SK-N-SH (cell line): ENCODE data around the gene EPS8L2. TPM values are rescaled to one million over a fixed set of nuclear protein-coding genes. Genes with fewer than 3 reads are reported as not detected.

ENCODE experiments used
- CTCF ChIA-PET: fragments of 300-600, 350-600 bp; formaldehyde crosslinking; extraction: SDS; loops from one replicate; lab custom pipeline; 2021; lab: Yijun Ruan, JAX
- POLR2A ChIA-PET: fragments of 350-600 bp; sonication (Branson Sonifier 250); formaldehyde crosslinking; extraction: SDS; loops from one replicate; lab custom pipeline; 2020; ENCODE audit warnings: antibody characterized with exemption, inconsistent platforms; lab: Yijun Ruan, JAX
- DNase-seq: peaks from one replicate; pipeline ENCODE4 v3.0.0; 2012
- H2AFZ ChIP-seq: fragments of 200-600 bp; sonication (generic); 2 replicates; pipeline ENCODE4 v1.8.1; 2016; ENCODE audit warnings: antibody characterized with exemption, mild to moderate bottlenecking, low read depth
- H3F3A ChIP-seq: fragments of 200-600 bp; sonication (generic); replicated peaks from 2 replicates; pipeline ENCODE3; 2016; ENCODE audit warnings: antibody characterized with exemption, mild to moderate bottlenecking; ENCODE audit not compliant: insufficient read depth
- H3K27ac ChIP-seq, 2 experiments: fragments of 200-500 bp in 1 of 2; fragments of 200-600 bp in 1 of 2; sonication (Bioruptor generic) in 1 of 2; sonication (generic), shearing (Covaris generic) in 1 of 2; 2 replicates each; pipeline versions ENCODE4 v1.5.1 to v1.6.1; 2014 to 2016; ENCODE audit warnings: low read depth in 2 of 2, inconsistent platforms in 1 of 2, low read length in 1 of 2, mild to moderate bottlenecking in 1 of 2, mixed read lengths in 1 of 2
- H3K27me3 ChIP-seq: fragments of 200-600 bp; sonication (generic), shearing (Covaris generic); 2 replicates; pipeline ENCODE4 v1.6.1; 2016; ENCODE audit warnings: mixed run types; ENCODE audit not compliant: insufficient read depth
- H3K36me3 ChIP-seq, 2 experiments: fragments of 200-500 bp in 1 of 2; fragments of 200-600 bp in 1 of 2; sonication (Bioruptor generic) in 1 of 2; sonication (generic) in 1 of 2; replicated peaks in 1 of 2; 2 replicates each; pipeline versions ENCODE3 to v1.5.1; 2014 to 2016; ENCODE audit warnings: low read length in 1 of 2, mild to moderate bottlenecking in 1 of 2; ENCODE audit not compliant: insufficient read depth in 2 of 2, control insufficient read depth in 1 of 2
- H3K4me1 ChIP-seq, 2 experiments: fragments of 200-500 bp in 1 of 2; fragments of 200-600 bp in 1 of 2; sonication (Bioruptor generic) in 1 of 2; sonication (generic), shearing (Covaris generic) in 1 of 2; 2 replicates each; pipeline versions ENCODE4 v1.5.1 to v1.6.1; 2014 to 2016; ENCODE audit warnings: low read depth in 1 of 2, low read length in 1 of 2, mixed run types in 1 of 2; ENCODE audit not compliant: insufficient read depth in 2 of 2, control insufficient read depth in 1 of 2
- H3K4me2 ChIP-seq: fragments of 200-600 bp; sonication (generic), shearing (Covaris generic); 2 replicates; pipeline ENCODE4 v1.6.1; 2017; ENCODE audit warnings: mixed run types
- H3K4me3 ChIP-seq, 2 experiments: fragments of 200-500 bp in 1 of 2; fragments of 200-600 bp in 1 of 2; sonication (Bioruptor generic) in 1 of 2; sonication (generic), shearing (Covaris generic) in 1 of 2; 2 replicates each; pipeline versions ENCODE4 v1.5.1 to v1.8.1; 2014 to 2016; ENCODE audit warnings: low read depth in 2 of 2, inconsistent platforms in 1 of 2, low read length in 1 of 2, mild to moderate bottlenecking in 1 of 2, mixed read lengths in 1 of 2, moderate library complexity in 1 of 2
- H3K79me2 ChIP-seq: fragments of 200-600 bp; sonication (generic); 2 replicates; pipeline ENCODE4 v1.8.1; 2017; ENCODE audit warnings: mild to moderate bottlenecking; ENCODE audit not compliant: insufficient read depth
- H3K9ac ChIP-seq: fragments of 200-600 bp; sonication (generic); 2 replicates; pipeline ENCODE4 v1.6.1; 2017; ENCODE audit warnings: mixed run types
- H3K9me2 ChIP-seq: fragments of 200-600 bp; sonication (generic); 2 replicates; pipeline ENCODE4 v1.6.1; 2017; ENCODE audit warnings: mixed run types
- H3K9me3 ChIP-seq: fragments of 200-600 bp; sonication (generic); 2 replicates; pipeline ENCODE4 v1.6.1; 2017; ENCODE audit warnings: mixed run types, mild to moderate bottlenecking, moderate library complexity
- H4K20me1 ChIP-seq: fragments of 200-600 bp; sonication (generic); 2 replicates; pipeline ENCODE4 v1.6.1; 2017; ENCODE audit warnings: mild to moderate bottlenecking, mixed run types; ENCODE audit not compliant: insufficient read depth
- CHD2 ChIP-seq: fragments of 150-350 bp; IDR thresholded peaks from 2 replicates; pipeline ENCODE4 v1.6.1; 2018; ENCODE audit warnings: low read length; ENCODE audit not compliant: partially characterized antibody
- FOXJ3 ChIP-seq: sonication (generic); formaldehyde crosslinking; IDR thresholded peaks from 2 replicates; pipeline ENCODE4 v1.5.1; 2020; ENCODE audit warnings: mild to moderate bottlenecking, missing genetic modification reagents
- FOXM1 ChIP-seq: IDR thresholded peaks from 2 replicates; pipeline ENCODE4 v1.4.0; 2012; ENCODE audit warnings: low read depth, mild to moderate bottlenecking
- GATA2 ChIP-seq: sonication (generic); formaldehyde crosslinking; IDR thresholded peaks from 2 replicates; pipeline ENCODE4 v1.5.0; 2020; ENCODE audit warnings: mild to moderate bottlenecking, missing genetic modification reagents
- IRF3 ChIP-seq: fragments of 150-350 bp; IDR thresholded peaks from 2 replicates; pipeline ENCODE4 v1.6.1; 2016; ENCODE audit warnings: mild to moderate bottlenecking, low read depth, low read length
- MAX ChIP-seq: IDR thresholded peaks from 2 replicates; pipeline ENCODE4 v1.4.0; 2012; ENCODE audit warnings: low read depth
- MEF2A ChIP-seq: IDR thresholded peaks from 2 replicates; pipeline ENCODE4 v1.4.0; 2012; ENCODE audit warnings: low read depth, borderline replicate concordance
- MXI1 ChIP-seq: IDR thresholded peaks from 2 replicates; pipeline ENCODE4 v1.6.1; 2012; ENCODE audit warnings: mild to moderate bottlenecking, low read depth, low read length, improper control_type of control experiment
- NRF1 ChIP-seq: IDR thresholded peaks from 2 replicates; pipeline ENCODE4 v1.6.1; 2012; ENCODE audit warnings: low read depth, mild to moderate bottlenecking, low read length
- PBX3 ChIP-seq: IDR thresholded peaks from 2 replicates; pipeline ENCODE4; 2012
- RCOR1 ChIP-seq: fragments of 150-350 bp; IDR thresholded peaks from 2 replicates; pipeline ENCODE4 v1.6.1; 2017; ENCODE audit warnings: antibody characterized with exemption, low read length
- RFX5 ChIP-seq: IDR thresholded peaks from 2 replicates; pipeline ENCODE4 v1.6.1; 2012; ENCODE audit warnings: mild to moderate bottlenecking, improper control_type of control experiment, low read length
- TAF1 ChIP-seq: IDR thresholded peaks from 2 replicates; pipeline ENCODE4 v1.6.1; 2012; ENCODE audit warnings: low read depth, mild to moderate bottlenecking, low read length, moderate library complexity, borderline replicate concordance
- ZBTB33 ChIP-seq: IDR thresholded peaks from 2 replicates; pipeline ENCODE4 v1.4.0; 2012; ENCODE audit warnings: low read depth, borderline replicate concordance
- WGBS: methylation state at CpG from one replicate; pipeline ENCODE4 v1.1.6; 2017; ENCODE audit warnings: low lambda C conversion rate; 5-methylcytosine and 5-hydroxymethylcytosine counted together
- polyA plus RNA-seq, 3 experiments: library from polyadenylated mRNA; depleted of rRNA; stranded (reverse); fragments of >200 nt; gene quantifications; 2 replicates each; pipeline ENCODE4 v1.2.3, GENCODE V29; 2012

The EPS8L2 gene
- polyA plus RNA-seq, 1 of the 3 experiments (the other 2 are of a cell fraction) = 0.74 TPM

GRCh38 chr11:766106-766935 is 60.3 kb downstream of the EPS8L2 start (continued):
- TF ChIP-seq ZBTB33 (no peak), RCOR1 (no peak), TAF1 (no peak), RFX5 (no peak)

- peaks cover 9% of the 10 kb centered on the region for H4K20me1 ChIP-seq
- no peak overlapping the region for H3K9ac ChIP-seq
- peaks cover 19% of the 10 kb centered on the region for H3F3A ChIP-seq
- TF ChIP-seq NRF1 = no peak
- TF ChIP-seq PBX3 = no peak
- no peak for TF ChIP-seq MEF2A
- TF ChIP-seq IRF3 = no peak
- no peak for TF ChIP-seq RCOR1
- TF ChIP-seq MAX = no peak
- no peak for TF ChIP-seq MXI1
- no peak for TF ChIP-seq FOXM1
- no peak for TF ChIP-seq GATA2 (CRISPR knock-in tag)
- no peak for TF ChIP-seq CHD2
- TF ChIP-seq TAF1 = no peak
- no peak for TF ChIP-seq FOXJ3 (CRISPR knock-in tag)
- 84% methylated on average over 2 of the region's 2 CpGs for WGBS
- H3K27ac ChIP-seq = no peak overlapping the region
- no peaks in the 10 kb centered on the region for H3K27me3 ChIP-seq
- peaks cover 12% of the 10 kb centered on the region for H3K79me2 ChIP-seq
- DNase-seq = no peak
- H3K4me2 ChIP-seq = no peak overlapping the region
- ChIA-PET CTCF (interaction anchor here (1.5 to 6.3 kb wide), 2 partner anchors 9 to 13 kb away, joined by 3 to 31 read pairs; partner anchors contain the start of gene GATD1), POLR2A (no interaction called here)
- H3K4me1 ChIP-seq = peaks cover 5 to 9% of the 10 kb centered on the region in 2 experiments; a peak in 2 of 4 replicates
- H3K9me2 ChIP-seq = no peaks in the 10 kb centered on the region
- H3K4me3 ChIP-seq = no peak overlapping the region
- H2AFZ ChIP-seq = no peak overlapping the region
- H3K36me3 ChIP-seq = peaks cover 13 to 57% of the 10 kb centered on the region in 2 experiments
- H3K9me3 ChIP-seq = no peaks in the 10 kb centered on the region
These were observed 60.8 kb downstream of the EPS8L2 start for GRCh38 chr11:766936-767210.
